H4 (cell line): Measurements from ENCODE around the gene SMG7. TPM values are rescaled to one million over a fixed set of nuclear protein-coding genes. Genes with fewer than 3 reads are reported as not detected.

ENCODE experiments used
- DNase-seq: peaks from one replicate; pipeline ENCODE4 v3.0.0-alpha.2; 2015; ENCODE audit warnings: low spot score
- total RNA-seq: library from RNA; depleted of rRNA; stranded (reverse); fragments of >200 nt; shearing (Covaris generic); gene quantifications from 2 replicates; pipeline ENCODE4 v1.2.3, GENCODE V29; 2014

The SMG7 gene
- total RNA-seq, 1 experiment from 2014 or later, result 19.5 TPM

DNA sequence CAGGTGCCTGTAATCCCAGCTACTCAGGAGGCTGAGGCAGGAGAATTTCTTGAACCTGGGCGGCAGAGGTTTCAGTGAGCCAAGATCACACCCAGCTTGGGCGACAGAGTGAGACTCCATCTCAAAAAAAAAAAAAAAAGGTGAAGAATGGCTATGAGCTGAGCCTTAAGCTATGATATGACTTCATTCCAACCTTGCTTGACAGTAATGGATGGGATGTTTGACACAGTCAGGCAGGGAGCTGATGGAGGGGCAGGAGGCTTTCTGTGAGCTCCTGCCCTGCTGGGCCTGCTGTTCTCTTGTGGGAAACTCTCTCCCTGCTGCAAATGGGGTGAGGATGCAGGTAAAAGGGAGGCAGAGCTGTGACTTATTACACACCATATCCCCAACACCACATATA, 90.4 kb downstream of the SMG7 start:
- DNase-seq, result no peak

DNA sequence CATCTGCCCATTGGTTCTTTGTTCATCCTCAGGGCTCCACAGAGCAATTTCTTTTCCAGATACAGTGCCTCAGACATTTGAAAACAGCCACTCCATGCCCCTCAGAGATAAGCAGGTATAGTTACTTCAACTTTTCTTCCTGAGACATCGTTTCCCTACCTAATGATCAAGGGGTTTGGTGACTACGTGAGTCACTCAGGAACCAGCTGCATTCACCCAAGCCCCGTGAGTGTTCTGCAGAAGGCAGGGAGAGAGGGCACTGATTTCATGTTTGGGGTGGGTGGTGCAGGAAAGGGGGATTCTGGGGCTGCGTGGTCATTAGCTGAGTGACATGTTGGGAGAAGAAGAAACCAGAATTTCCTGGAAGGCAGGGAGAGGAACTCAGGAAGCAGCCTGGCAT, 93.0 kb downstream of the SMG7 start:
- no peak for DNase-seq

DNA sequence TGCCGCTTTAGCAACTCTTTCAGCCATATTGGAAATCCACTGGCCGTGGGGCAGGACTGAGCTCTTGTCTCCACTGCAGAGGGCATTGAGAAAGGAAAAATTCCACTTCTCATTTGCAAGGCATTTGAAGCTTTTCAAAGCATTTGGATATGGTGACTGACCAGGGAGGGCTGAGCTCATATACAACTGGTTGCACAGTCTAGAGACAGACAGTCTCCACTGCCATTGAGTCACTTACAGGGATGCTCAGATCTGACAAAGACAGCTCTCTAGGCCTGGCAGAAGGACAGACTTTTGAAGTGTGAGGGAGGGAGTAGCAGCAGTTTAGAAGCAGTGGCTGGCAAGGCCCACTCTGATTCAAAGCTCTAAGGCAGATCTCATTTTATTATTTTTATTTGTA, 93.7 kb downstream of the SMG7 start:
- DNase-seq, result no peak

DNA sequence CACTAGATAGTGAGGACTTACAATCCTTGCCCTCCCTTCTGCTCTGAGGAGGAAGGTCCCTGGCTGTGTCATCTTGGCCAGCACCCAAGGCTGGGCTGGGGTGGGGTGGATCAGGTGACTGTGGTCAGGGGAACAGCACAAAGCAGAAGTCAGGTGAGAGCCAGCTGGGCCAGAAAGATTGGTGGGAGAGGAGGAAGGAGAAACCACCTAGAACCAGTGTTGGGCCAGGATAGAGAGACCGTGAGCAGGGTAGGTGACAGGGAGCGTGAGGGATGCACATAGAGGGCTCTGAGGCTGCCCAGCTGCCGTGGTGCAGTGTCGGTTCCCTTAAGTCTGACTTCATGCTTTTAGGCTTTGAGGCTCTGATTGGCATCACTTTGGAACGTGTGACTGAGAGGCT, 95.3 kb downstream of the SMG7 start:
- peak; percentile 70 for DNase-seq

DNA sequence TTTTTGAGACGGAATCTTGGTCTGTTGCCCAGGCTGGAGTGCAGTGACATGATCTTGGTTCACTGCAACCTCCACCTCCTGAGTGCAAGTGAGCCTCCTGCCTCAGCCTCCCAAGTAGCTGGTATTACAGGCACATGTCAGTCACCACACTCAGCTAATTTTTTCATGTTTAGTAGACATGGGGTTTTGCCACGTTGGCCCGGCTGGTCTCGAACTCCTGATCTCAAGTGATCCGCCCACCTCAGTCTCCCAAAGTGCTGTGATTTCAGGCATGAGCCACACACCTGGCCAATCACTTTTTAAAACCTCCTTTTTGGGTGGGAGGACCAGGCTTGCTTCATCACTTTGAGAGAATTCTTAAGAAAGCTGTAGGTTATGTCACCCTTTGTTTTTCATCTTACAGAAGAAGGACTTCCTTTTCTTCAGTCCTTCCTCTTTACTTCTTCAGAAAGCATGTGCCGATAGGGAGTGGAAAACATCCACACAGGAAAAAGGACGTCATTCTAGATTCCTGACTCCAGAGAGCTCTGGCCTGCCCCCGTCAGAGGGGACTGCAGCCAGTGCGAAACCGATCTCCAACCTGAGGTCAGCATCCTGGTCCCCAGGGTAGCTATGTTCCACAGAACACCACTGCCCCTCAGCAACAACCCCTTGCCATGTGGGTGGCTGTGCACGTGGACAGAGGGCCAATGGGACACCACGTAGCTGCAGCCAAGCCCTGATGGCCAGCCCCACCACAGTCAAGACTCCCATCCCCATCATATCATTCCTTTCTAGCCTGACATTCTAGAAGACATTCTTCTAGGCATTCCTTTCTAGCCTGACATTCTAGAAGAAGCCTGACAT, 96.1 kb downstream of the SMG7 start:
- no peak for DNase-seq

DNA sequence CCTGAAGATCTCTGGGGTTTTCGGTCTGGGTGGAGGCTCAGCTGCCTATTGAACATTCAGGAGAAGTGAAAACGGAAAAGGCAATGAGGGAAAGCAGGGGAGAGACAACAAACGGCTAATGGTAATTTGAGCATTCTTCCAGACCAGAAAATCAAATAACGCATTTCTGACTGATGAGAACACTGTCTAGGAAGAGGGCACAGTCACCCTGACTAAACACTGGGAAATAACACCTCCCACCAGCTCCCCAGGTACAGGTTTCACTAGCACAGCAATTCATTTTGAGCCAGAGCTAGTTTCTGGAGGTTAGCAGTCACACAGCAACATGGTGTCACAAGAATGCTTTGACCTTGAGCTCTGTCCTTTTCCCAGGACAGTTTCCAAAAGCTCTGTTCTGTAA, 96.8 kb downstream of the SMG7 start:
- DNase-seq, result peak; percentile 20

DNA sequence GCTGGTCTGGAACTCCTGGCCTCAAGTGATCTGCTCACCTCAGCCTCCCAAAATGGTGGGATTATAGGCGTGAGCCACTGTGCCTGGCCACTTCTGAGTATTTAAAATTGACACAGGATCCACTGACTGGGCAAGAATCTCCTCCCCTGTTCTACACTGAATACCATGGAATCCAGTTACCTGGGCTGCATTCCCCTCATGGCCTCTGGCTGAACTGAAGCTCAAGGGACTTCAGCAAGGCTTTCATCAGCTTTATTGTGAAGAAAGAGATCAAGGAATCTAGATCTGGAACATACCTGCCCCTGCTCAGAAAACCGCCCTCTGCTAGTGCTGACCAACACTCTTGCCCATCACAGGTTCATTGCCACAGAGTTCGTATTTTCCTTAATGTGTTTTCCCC, 97.5 kb downstream of the SMG7 start:
- no peak for DNase-seq

DNA sequence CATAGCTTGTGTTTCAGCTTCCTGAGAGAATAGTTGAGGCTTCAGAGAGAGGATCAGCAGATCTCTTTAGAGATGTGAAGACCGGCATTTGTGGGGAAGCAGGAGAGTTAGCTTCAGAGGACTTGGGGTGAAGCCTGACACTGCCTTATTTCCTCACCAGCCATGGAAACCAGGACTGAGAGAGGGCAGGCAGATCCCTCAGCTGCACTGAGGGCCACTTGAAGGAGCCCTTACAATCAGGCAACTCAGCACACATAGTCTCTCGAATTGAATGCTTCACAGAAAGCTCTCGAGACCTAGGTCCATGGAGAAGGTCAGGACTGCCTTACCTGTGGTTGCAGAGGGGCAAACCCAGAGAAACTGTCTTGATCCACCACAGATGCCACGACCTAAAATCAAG, 98.2 kb downstream of the SMG7 start:
- no peak for DNase-seq

DNA sequence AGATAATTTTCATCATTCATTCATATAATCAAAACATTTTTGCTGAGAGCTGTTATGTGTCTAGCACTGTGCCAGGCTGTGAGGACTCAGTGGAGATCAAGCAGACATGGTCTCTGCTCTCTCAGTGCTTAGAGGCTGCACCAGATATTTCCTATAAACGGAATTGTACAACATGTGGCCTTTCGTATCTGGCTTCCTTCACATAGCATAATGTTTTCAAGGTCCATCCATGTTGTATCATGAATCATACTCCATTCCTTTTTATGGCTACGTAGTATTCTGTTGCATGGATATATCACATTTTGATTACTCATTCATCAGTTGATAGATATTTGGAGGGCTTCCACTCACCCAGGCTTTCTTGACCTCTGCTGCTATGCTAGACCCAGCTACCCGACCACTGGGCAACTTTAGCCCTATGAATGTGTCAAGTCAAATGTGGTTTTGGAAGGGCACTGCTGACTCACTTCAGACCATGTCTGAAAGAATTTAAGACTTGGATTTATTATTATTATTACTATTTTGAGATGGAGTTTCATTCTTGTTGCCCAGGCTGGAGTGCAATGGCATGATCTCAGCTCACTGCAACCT, 99.5 kb downstream of the SMG7 start:
- no peak for DNase-seq

DNA sequence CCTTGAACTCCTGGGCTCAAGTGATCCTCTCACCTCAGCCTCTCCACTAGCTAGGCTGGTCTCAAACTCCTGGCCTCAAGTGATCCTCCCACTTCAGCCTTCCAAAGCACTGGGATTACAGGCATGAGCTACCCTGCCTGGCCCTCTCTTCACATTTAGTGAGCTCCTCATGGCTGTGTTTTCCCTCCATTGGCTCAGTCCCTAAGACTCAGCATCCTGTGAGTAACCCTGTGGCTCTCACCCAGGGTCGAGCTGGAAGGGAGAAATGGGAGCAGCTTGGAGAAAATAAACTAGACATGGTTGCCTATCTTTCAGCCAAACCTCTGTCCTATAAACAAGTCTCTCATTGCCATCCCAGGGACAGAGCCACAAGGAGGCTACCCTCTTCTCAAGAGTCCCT, 100.4 kb downstream of the SMG7 start:
- no peak for DNase-seq

DNA sequence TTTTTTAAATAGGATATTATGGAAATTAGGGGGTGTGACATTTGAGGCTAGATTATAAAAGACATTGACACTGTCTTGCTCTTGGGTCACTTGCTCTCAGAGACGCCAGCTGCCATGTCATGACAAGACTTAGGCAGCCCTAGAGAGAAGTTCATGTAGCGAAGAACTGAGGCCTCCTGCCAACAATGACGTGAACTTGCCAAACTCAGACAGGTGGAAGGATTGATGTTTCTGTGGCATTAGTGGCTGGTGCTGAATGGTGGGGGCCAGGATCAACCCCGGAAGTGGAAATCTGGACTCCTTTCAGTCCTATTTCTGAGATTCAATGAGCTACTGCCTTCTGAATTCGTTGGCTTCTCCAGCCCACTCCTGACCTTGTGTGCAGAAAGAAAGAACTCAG, 103.3 kb downstream of the SMG7 start:
- DNase-seq, result no peak

DNA sequence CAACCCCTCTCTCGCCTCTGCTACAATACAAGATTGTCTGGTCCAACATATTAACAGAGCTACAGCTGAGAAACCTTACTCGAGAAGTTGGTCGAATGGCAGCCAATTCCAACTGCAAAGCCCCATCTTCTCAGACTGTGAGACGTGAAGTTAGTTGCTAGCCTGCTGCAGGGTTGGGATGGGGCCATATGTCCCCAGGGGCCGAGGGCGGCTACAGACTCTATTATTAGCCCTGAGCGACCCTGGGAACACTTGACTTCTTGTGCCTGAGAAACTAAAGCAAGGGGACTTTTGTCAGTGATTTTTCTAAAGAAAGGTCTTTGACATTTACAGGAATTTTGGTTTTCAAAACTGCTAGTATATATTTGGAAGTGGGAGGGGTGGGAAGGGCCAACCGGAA, 104.2 kb downstream of the SMG7 start:
- DNase-seq, result no peak

DNA sequence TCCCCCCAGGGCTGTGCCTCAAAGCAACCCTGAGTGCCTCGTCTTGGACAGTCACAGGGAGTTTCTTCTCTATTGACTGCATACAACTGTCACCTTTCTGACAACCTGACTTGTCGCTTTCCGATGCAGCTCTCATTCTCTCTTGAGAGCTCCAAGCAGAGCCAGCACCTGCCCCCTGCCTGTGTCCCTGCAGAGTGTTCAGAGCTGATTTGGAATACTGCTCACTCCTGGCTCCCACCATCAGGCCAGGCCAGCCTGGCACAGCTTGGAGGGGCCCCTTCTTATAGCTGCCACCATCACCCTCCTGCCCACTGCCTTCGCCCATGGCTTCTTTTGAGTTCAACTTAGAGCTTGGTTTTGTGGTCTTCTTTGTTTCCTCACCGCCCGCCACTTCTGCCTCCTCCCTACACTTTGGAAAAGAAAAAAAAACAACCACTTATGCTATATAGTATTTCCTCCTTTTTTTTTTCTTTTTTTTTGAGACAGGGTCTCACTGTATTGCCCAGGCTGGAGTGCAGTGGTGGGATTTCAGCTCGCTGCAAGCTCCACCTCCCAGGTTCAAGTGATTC, 105.7 kb downstream of the SMG7 start:
- no peak for DNase-seq

DNA sequence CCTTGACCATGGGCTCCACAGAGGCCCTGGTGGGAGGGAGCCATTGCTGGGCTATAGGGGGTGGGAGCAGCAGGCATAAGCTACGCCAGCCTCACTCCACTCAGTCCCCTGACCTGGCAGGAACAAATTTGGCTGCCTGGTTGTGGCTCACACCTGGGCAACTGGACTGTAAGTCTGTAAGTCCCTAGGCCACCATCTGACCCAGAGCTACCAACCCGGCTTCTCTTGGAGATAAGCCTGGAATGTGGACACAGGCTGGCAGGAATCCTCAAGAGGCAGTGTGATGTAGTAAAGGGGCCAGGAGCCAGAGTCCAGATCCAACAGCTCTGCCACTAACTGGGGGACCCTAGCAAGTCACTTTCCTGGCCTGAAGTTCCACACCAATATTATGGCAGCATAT, 106.6 kb downstream of the SMG7 start:
- no peak for DNase-seq

DNA sequence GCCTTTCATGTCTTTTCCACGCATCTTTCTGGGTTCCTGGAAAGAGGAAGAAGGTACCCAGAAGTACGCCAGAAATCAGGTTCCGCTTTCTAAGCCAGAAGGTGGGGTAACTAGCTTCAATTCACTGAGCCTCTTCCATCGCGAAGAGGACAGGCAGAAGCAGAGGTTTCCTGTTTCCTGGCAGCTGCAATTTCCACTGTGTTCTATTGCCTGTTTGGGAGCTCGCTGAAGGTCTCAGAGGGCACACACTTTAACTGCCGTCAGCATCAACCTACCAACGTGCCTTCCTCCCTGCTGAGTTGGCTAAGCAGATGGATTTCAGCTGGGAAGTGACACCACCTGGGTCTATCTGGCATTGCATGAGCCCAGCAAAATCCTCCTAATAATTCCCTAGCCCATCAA, 108.0 kb downstream of the SMG7 start:
- peak; percentile 35 for DNase-seq

DNA sequence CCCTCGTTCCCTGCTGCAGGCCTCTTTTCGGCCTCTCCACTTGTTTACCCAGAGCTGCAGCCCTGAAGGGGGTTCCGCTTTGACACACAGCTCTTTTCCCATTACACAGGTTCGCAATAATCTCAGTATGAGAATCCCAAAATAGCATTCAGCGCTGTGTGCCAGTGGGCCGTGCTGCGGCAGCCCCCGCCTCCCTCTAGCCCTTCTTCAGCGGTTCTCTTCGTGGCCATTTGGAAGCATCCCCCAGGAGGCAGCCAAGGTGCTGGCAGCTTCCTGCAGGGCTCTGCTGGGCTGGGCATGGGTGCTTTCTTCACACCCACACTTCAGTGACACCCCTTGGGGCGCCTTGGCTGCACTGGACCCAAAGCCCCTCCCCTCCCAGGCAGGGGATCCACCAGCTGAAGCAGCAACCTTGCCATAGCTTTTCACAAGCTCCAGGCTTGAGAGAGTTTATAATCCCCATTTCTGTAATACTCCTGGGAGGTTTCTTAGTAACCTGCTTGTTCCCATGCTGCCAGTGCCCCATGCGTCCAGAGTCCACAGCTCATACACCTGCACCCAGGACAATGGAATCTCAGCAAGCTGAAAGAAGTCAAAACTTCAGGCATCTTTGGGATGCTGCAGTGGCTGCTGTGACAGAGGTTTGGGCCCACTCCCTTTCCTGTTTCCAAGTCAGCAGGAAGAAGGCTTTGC, 109.9 kb downstream of the SMG7 start:
- DNase-seq, result no peak

DNA sequence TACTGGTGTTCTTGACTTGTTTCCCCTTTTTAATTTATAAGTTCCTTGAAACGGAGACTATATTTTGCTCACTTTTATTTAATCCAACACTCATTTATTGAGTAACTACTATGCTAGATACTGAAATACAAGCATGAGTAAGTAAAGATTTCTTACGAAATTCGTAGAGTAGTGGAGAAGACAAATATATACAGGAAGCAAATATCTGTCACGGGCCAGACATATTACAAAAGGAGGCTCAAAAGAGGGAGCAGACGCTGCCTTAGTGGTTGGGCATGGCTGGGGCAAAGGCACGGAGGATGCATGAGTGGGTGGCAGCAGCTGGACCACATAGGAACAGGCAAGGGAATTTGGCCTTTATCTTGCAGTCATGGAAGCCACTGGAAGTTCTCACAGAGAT, 111.2 kb downstream of the SMG7 start:
- no peak for DNase-seq

DNA sequence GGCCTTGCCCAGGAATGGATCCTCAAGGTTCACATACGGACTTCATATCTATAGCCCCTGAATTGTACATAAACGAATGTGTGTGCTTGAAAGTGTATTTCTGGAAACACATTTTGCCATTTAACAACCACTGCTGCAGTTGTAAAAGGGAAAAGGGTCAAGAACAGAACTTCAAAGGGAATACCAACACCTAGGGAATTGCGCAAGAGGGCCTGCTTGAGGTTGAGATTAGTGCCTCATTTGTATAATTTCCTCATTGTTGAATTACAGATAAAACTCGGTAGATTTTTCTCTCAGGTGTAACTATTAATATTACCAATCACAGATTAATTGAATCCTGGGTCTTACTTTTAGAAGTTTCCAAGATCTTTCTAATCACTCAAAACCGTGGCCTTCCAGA, 111.8 kb downstream of the SMG7 start:
- no peak for DNase-seq

DNA sequence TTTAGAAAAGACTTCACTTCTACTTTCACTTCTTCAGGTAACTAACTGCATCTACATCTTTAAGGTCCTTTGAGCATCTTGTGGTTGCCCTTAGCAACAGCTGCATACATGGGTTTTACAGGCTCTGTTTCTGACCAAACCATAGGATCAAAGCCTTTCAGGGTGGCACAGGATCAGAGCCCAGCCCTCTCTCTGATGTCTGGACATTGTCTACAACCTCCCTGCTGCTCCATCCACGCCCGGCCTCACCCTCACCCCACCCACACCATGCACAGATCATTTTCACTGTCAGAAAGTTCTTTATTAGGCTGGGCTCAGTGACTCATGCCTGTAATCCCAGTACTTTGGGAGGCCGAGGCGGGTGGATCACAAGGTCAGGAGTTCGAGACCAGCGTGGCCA, 112.7 kb downstream of the SMG7 start:
- no peak for DNase-seq

DNA sequence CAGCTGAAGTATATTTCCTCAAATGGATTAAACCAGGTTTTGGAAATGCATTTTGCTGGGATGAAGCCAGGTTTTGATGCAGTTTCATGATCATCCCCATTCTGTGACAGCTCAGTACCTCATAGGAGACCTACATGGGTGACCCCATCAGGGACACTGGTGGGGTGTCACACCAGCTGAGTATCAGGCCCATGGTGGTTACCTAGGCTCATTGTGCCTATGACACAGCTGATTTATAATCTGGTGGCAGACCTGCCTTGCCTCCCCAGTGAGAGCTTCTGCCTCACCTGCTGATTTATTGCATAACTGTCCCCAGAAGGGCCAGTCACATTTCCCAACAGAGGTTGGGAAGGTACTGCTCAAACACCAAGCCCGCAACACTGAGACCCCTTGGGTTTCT, 114.2 kb downstream of the SMG7 start:
- no peak for DNase-seq

DNA sequence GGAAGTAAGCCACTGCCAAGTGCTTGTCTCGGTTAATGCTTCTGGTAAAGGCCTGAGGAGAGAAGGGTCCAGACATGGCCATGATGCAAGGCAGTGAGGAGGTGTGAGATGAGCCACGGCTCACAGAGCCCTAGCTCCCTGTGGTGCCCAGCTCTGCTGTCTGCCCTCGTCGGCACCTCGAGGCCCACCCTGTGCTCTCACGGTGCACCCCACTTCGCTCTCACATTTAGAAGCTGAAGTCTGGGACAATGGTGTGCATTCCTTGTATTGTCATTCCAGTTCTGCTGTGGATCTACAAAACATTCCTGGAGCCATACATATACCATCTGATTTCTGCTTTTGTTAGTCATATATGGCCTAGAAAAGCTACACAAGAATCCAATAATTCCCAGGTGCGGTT, 114.6 kb downstream of the SMG7 start:
- no peak for DNase-seq

DNA sequence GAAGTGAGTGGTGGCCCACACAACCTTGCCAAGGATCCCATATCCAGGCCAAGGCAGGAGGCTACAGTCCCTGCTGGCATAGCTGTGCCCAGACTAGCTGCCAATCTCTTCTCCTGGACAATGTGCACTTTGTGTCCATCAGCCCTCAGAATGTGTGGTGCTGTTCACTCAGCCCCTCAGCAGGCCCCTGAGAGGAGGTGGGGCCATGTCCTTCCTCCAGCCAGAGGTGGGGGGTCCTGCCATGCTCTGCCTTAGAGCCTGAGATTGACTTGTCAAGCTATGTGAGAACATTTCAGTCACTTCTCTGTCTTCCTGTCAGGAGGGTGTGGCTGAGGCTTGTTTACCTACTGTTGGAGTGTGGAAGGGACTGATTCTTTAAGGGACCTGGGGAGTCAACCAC, 116.5 kb downstream of the SMG7 start:
- no peak for DNase-seq

DNA sequence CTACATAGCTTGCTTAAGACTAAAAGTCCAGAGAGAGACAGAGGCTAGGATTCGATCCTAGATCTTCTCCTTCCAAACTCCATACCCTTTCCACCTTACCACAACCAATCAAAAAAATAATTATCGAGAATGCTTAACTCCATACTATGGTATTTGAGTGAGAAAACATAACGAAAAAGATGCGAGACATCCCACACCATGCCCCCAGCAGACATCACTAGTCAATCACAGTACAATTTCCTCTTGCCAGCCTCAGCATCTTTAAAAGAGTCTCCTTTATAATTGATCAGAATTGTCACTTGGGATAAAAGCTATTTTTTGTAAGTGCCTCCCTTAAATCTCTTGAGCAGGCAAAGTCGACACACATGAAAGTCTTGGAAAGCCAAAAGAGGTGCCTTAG, 117.1 kb downstream of the SMG7 start:
- DNase-seq, result no peak
